ENCODE measurements around the gene DNAAF1.

The DNAAF1 gene

GRCh38 chr16:84155771-84156170 lies 10.7 kb downstream of the DNAAF1 start:
- Histone ChIP-seq H3K9me3 (ENCODE audit: control insufficient read depth, low read length) (no peaks in the 10 kb centered on the region), H2AFZ (no peak overlapping the region), H3K27me3 (ENCODE audit: control insufficient read depth, insufficient read depth, low read length) (no peaks in the 10 kb centered on the region), H3K79me2 (no peaks in the 10 kb centered on the region), H3K4me2 (ENCODE audit: low read length) (no peak overlapping the region), H3K36me3 (ENCODE audit: control insufficient read depth, insufficient read depth, low read length) (no peaks in the 10 kb centered on the region), H3K4me3 (ENCODE audit: low read depth, low read length) (no peak overlapping the region), H3K4me1 (no peaks in the 10 kb centered on the region), H3K9ac (no peak overlapping the region), H3K27ac (no peak overlapping the region)
- no peak for TF ChIP-seq CTCF (IDR thresholded peaks at IDR 0.05)

GRCh38 chr16:84156342-84156784 lies 11.3 kb downstream of the DNAAF1 start:
- no peak overlapping the region for H3K4me3 ChIP-seq (ENCODE audit: low read depth, low read length)
- H3K9me3 ChIP-seq (ENCODE audit: control insufficient read depth, low read length): no peaks in the 10 kb centered on the region
- H3K4me1 ChIP-seq: no peaks in the 10 kb centered on the region
- no peaks in the 10 kb centered on the region for H3K27me3 ChIP-seq (ENCODE audit: control insufficient read depth, insufficient read depth, low read length)
- no peak overlapping the region for H3K4me2 ChIP-seq (ENCODE audit: low read length)
- H3K27ac ChIP-seq: no peak overlapping the region
- no peak for TF ChIP-seq CTCF (IDR thresholded peaks at IDR 0.05)
- H2AFZ ChIP-seq: no peak overlapping the region
- no peaks in the 10 kb centered on the region for H3K79me2 ChIP-seq
- no peak overlapping the region for H3K9ac ChIP-seq
- H3K36me3 ChIP-seq (ENCODE audit: control insufficient read depth, insufficient read depth, low read length): no peaks in the 10 kb centered on the region

DNA sequence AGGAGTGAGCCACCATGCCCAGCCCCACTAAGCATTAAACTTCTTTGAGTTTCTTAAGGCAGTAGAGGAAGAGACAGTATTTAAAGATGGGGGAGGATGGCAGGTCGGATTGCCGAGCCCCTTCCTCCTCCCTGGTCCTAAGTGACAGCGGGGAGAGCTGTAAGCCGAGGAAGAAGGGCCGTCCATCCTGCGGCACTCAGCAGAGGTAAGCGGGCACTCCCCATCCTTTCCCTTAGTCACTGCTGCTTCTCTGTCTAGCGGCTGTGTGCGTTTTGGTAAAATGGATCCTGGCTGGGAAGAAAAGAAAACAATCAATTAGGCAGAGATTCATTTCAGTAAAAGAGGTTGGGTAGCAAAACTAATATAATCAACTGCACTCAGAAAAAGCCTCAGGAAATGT lies 13.9 kb downstream of the DNAAF1 start:
- no peak overlapping the region for H3K4me2 ChIP-seq (ENCODE audit: low read length)
- no peak overlapping the region for H2AFZ ChIP-seq
- no peaks in the 10 kb centered on the region for H3K79me2 ChIP-seq
- no peaks in the 10 kb centered on the region for H3K9me3 ChIP-seq (ENCODE audit: control insufficient read depth, low read length)
- H3K4me1 ChIP-seq: no peaks in the 10 kb centered on the region
- H3K36me3 ChIP-seq (ENCODE audit: control insufficient read depth, insufficient read depth, low read length): no peaks in the 10 kb centered on the region
- no peak overlapping the region for H3K27ac ChIP-seq
- no peaks in the 10 kb centered on the region for H3K27me3 ChIP-seq (ENCODE audit: control insufficient read depth, insufficient read depth, low read length)
- no peak overlapping the region for H3K9ac ChIP-seq
- no peak for TF ChIP-seq CTCF (IDR thresholded peaks at IDR 0.05)
- H3K4me3 ChIP-seq (ENCODE audit: low read depth, low read length): no peak overlapping the region

- no peak overlapping the region for H3K4me3 ChIP-seq (ENCODE audit: low read depth, low read length)
- H3K27me3 ChIP-seq (ENCODE audit: control insufficient read depth, insufficient read depth, low read length): no peaks in the 10 kb centered on the region
- no peaks in the 10 kb centered on the region for H3K9me3 ChIP-seq (ENCODE audit: control insufficient read depth, low read length)
- H3K9ac ChIP-seq: no peak overlapping the region
- H2AFZ ChIP-seq: no peak overlapping the region
- TF ChIP-seq CTCF (IDR thresholded peaks at IDR 0.05): no peak
- no peak overlapping the region for H3K4me2 ChIP-seq (ENCODE audit: low read length)
- H3K79me2 ChIP-seq: no peaks in the 10 kb centered on the region
- no peaks in the 10 kb centered on the region for H3K36me3 ChIP-seq (ENCODE audit: control insufficient read depth, insufficient read depth, low read length)
- H3K4me1 ChIP-seq: no peaks in the 10 kb centered on the region
- H3K27ac ChIP-seq: no peak overlapping the region
These were observed 14.7 kb downstream of the DNAAF1 start for GRCh38 chr16:84159800-84160199.

GRCh38 chr16:84161037-84161436 lies 15.9 kb downstream of the DNAAF1 start:
- no peak overlapping the region for H3K4me2 ChIP-seq (ENCODE audit: low read length)
- H3K9ac ChIP-seq: no peak overlapping the region
- H3K4me3 ChIP-seq (ENCODE audit: low read depth, low read length): no peak overlapping the region
- no peaks in the 10 kb centered on the region for H3K36me3 ChIP-seq (ENCODE audit: control insufficient read depth, insufficient read depth, low read length)
- no peaks in the 10 kb centered on the region for H3K9me3 ChIP-seq (ENCODE audit: control insufficient read depth, low read length)
- no peak for TF ChIP-seq CTCF (IDR thresholded peaks at IDR 0.05)
- H2AFZ ChIP-seq: no peak overlapping the region
- H3K79me2 ChIP-seq: no peaks in the 10 kb centered on the region
- no peak overlapping the region for H3K27ac ChIP-seq
- no peaks in the 10 kb centered on the region for H3K27me3 ChIP-seq (ENCODE audit: control insufficient read depth, insufficient read depth, low read length)
- no peaks in the 10 kb centered on the region for H3K4me1 ChIP-seq
